OCI-LY3 (cell line): ENCODE data around the gene BANF2.

Experiments used
- CTCF ChIP-seq: fragments of 200-600, 300-600 bp; sonication (generic); IDR thresholded peaks from 2 replicates; pipeline ENCODE4 v1.5.1; 2014; ENCODE audit warnings: antibody characterized with exemption, low read length, low read depth
- EZH2phosphoT487 ChIP-seq: fragments of 200-600 bp; shearing (Covaris generic); IDR thresholded peaks from 2 replicates; pipeline ENCODE4 v1.6.1; 2018; ENCODE audit warnings: antibody characterized with exemption, mixed run types, low read depth

GRCh38 chr20:17712708-17713107 is 12.9 kb downstream of the BANF2 start:
- TF ChIP-seq CTCF (no peak), EZH2phosphoT487 (no peak)
